GM19193 (cell line): ENCODE measurements around the gene TCTN2.

Source experiments
- POLR2A ChIP-seq: IDR thresholded peaks from 4 replicates; pipeline ENCODE4 v1.6.1; 2011; ENCODE audit not compliant: insufficient read depth, insufficient read length; ENCODE audit errors: extremely low read depth

Gene TCTN2

DNA sequence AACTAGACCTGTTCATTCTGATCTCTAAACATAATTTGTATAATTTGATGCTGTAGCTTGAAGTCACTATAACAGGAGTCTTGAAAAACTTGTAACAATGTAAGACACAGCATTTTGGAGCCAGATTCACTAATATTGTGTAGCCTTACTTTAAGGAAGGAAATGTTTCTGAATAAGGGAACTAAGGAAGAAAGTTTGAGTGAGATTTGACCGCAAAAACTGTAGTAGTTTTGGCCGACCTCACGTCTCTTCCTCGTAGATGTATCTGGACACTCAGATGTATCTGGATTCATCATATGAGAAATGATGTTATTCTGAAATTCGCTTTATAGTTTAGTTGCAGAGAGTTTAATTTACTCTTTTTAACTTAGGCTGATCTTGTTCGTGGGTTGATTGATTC is 77.2 kb downstream of the TCTN2 start:
- TF ChIP-seq POLR2A: no peak

DNA sequence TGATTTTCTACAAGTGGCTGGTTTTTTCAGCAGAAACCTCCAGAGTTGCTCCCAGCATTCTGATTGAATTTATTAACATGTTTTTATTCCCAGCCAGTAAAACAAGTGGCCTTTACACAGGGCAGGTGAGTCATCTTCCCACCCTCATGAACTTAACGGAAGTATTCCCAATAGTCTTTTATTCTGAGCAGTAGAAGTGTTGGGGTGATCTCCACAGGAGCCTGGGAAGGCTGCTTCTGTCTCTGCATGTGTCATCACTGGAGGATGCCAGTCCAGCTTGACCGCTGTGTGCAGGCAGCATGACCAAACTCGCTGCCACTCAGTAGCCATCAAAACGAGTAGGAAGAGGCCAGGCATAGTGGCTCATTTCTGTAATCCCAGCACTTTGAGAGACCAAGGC is 77.7 kb downstream of the TCTN2 start:
- no peak for TF ChIP-seq POLR2A

DNA sequence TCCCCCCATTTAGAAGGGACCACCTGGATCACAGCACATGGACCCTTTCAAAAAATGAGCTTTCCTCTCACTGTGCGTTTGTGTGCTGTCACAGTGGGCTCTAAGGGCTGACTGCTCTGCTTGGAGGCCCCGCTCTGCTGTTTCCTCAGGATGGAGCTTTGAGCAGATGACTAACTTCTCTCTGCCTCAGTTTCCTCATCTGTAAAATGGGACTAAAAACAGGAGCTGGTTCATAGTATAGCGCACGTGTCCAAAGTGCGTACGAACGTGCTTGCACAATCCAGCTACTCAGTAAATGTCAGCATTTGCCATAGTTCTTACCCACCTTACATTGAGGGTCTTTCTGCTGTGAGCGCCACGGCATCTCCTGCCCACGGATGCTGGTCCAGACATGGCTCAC is 78.4 kb downstream of the TCTN2 start:
- TF ChIP-seq POLR2A: no peak

DNA sequence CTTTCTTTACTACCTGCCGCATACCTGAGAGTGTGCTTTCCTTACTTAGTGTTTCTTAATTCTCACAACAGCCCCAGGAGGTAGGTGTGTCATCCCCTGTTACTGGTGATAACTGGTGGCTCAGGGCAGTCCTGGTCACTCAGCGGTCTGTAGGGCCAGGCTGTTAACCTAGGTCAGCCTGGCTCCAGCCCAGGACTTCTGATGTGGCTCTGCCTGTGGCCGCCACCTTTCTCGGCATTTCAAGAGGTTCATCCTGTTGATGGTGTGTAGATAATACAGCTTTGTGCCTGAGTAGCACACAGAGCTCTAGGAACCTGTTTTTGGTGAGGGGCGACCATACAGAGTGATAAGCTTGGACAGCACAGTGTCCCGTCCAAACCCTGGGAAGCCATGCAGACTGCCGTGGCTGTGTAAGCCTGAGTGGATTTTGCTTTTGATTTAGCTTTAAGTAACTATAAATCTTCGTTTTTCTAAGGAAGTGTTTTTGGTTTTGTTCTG is 79.3 kb downstream of the TCTN2 start:
- no peak for TF ChIP-seq POLR2A

DNA sequence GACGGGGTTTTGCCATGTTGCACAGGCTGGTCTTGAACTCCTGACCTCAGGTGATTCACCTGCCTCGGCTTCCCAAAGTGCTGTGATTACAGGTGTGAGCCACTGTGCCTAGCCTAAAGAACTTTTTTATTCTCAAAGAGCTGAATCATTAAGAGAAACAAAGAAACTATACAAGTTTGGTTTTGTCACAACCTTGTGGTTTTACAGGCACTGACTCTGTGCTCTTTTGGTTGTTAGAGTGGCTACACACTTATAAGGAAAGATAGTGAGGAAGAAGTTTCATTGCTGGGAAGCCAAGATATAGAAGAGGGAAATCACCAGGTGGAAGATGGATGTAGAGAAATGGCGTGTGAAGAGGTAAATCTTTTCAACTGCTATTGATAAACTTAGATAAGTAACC is 81.1 kb downstream of the TCTN2 start:
- no peak for TF ChIP-seq POLR2A

DNA sequence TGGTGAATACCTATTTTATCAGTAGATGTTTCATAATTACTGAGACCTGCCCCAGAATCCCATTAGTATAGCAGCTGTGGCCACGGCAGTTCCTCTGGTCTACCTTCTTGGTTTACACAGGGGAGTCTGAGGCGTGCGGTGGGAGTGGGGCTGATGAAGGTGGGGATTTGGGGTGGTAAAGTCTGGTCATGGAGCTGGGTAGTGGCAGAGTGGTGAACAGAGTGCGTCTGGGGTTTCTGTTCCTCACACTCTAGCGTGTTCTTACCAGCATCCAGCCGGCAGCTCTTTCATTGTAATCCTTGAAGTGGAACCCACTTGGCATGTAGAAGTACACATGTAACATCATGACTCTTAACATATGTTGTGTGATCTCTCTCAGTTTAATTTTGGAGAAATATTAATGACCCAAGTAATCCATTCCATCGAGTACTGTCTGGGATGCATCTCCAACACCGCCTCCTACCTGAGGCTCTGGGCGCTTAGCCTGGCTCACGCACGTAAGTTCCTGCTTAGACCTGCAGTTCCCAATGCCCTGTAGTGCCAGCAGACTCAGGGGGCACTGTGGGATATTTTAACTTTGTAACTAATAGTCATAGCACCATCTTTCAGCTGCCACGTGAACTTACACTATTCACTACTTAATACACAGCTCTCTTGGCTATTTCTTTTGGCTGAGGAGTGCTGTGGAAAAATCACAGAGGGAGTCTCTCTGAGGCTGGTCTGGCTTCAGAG is 83.3 kb downstream of the TCTN2 start:
- TF ChIP-seq POLR2A: no peak

DNA sequence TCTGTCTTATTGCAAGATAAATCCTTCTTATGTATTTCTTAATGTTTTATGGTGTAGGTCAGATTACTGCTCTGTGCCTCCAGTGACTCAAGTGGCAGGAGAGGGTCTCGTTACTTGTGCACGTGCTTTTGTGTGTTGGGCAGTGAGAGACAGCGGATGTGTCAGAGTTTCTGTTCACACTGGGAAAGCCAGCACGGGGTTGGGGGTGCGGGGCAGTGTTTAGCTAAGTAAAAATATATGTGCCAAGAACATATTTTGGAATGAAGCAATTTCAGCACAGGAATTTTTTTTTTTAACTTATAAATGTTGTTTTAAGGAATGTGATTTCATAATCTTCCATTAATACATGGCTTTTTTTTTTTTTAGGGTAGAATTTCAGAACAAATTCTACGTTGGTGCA is 86.6 kb downstream of the TCTN2 start:
- no peak for TF ChIP-seq POLR2A
